Measurements from ENCODE around the gene TSACC.

Gene TSACC

DNA sequence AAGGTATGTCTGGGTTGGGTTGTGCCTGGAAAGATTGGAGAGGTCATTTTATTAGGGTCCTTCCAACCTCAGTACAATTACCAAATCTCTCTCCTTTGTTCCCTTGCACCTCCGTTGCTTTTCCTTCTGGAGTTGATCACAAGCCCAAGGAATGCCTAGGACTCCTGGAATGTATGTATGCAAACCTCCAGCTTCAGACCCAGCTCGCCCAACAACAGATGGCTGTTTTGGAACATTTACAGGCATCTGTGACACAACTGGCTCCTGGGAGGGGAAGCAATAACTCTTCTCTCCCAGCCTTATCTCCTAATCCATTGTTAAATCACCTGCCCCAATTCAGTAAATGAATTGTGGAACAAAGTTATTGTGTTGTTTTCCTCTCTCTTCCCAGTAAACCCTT is 8.3 kb downstream of the TSACC start:
- TF ChIP-seq TAF1 (IDR thresholded peaks at IDR 0.05; ENCODE audit: borderline replicate concordance, insufficient read depth, low read length) = no peak
- no peak for TF ChIP-seq POLR2AphosphoS5 (IDR thresholded peaks at IDR 0.05; ENCODE audit: low read depth, low read length)
- TF ChIP-seq FOXP2 (optimal IDR thresholded peaks at IDR 0.05; ENCODE audit: borderline replicate concordance, extremely low read depth, extremely low read length, insufficient read depth) = no peak
- no peak for TF ChIP-seq SIN3A (IDR thresholded peaks at IDR 0.05; ENCODE audit: borderline replicate concordance, insufficient read depth, low read length)
- TF ChIP-seq, protein P1, sequence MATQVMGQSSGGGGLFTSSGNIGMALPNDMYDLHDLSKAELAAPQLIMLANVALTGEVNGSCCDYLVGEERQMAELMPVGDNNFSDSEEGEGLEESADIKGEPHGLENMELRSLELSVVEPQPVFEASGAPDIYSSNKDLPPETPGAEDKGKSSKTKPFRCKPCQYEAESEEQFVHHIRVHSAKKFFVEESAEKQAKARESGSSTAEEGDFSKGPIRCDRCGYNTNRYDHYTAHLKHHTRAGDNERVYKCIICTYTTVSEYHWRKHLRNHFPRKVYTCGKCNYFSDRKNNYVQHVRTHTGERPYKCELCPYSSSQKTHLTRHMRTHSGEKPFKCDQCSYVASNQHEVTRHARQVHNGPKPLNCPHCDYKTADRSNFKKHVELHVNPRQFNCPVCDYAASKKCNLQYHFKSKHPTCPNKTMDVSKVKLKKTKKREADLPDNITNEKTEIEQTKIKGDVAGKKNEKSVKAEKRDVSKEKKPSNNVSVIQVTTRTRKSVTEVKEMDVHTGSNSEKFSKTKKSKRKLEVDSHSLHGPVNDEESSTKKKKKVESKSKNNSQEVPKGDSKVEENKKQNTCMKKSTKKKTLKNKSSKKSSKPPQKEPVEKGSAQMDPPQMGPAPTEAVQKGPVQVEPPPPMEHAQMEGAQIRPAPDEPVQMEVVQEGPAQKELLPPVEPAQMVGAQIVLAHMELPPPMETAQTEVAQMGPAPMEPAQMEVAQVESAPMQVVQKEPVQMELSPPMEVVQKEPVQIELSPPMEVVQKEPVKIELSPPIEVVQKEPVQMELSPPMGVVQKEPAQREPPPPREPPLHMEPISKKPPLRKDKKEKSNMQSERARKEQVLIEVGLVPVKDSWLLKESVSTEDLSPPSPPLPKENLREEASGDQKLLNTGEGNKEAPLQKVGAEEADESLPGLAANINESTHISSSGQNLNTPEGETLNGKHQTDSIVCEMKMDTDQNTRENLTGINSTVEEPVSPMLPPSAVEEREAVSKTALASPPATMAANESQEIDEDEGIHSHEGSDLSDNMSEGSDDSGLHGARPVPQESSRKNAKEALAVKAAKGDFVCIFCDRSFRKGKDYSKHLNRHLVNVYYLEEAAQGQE (IDR thresholded peaks at IDR 0.05; ENCODE audit: insufficient read depth in 1 of 2, low read depth in 2 of 2, low read length in 2 of 2) = no peak

DNA sequence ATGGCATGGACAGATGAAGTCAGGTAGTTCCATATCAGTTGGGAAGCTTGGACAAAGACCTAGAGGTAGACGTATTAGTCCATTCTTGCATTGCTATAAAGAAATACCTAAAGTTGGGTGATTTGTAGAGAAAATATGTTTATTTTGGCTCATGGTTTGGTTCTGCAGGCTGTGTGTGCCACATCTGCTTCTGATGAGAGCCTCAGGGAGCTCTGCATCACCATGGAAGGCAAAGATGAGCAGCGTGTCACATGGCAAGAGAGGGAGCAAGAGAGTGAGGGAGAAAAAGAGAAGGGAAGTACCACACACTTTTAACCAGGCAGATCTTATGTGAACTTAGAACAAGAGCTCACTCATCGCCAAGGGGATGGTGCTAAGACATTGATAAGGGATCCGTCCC is 9.0 kb downstream of the TSACC start:
- no peak for TF ChIP-seq FOXP2 (optimal IDR thresholded peaks at IDR 0.05; ENCODE audit: borderline replicate concordance, extremely low read depth, extremely low read length, insufficient read depth)

- TF ChIP-seq POLR2AphosphoS5 (IDR thresholded peaks at IDR 0.05; ENCODE audit: low read depth, low read length) (no peak), TAF1 (IDR thresholded peaks at IDR 0.05; ENCODE audit: borderline replicate concordance, insufficient read depth, low read length) (no peak), SIN3A (IDR thresholded peaks at IDR 0.05; ENCODE audit: borderline replicate concordance, insufficient read depth, low read length) (no peak), FOXP2 (optimal IDR thresholded peaks at IDR 0.05; ENCODE audit: borderline replicate concordance, extremely low read depth, extremely low read length, insufficient read depth) (no peak)
- TF ChIP-seq, protein P1 (IDR thresholded peaks at IDR 0.05; ENCODE audit: insufficient read depth in 1 of 2, low read depth in 2 of 2, low read length in 2 of 2) = no peak
Observed at GRCh38 chr1:156356262-156356874, 18.0 kb downstream of the TSACC start.

DNA sequence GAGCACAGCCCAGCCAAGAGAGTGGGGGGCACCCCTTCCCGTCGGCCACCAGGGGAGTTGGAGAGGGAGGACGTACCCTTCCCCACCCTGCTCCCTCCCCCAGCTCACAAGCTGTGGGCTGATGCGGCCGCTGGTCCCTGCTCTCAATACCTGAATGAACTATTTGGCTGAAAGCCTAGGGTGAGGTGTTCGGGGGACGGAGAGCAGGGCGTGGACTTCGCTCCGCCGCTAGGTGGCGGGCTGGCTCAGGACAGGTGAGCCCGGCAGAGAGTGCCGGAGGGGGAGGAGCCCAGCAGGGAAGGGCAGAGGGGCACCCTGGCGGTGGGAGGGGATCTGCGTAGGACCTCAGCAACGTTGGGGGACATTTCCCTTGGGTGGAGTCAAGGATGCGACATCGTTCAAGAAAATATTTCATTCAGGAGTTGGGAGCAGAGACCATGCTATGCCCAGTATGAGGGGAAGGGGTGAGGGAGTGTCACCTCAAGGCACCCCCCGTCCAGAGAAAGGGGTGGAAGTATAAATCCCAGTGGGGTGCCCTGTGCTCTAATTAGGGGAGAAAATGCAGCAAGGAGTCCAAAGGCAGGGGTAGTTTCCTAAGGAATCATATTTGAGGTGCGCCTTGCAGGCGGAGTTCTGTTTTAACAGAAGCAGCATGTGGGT is 18.7 kb downstream of the TSACC start:
- TF ChIP-seq POLR2AphosphoS5 (IDR thresholded peaks at IDR 0.05; ENCODE audit: low read depth, low read length) = no peak
- peak; percentile 20 for TF ChIP-seq FOXP2 (optimal IDR thresholded peaks at IDR 0.05; ENCODE audit: borderline replicate concordance, extremely low read depth, extremely low read length, insufficient read depth)
- TF ChIP-seq TAF1 (IDR thresholded peaks at IDR 0.05; ENCODE audit: borderline replicate concordance, insufficient read depth, low read length) = no peak
- TF ChIP-seq, protein P1 (IDR thresholded peaks at IDR 0.05; ENCODE audit: insufficient read depth in 1 of 2, low read depth in 2 of 2, low read length in 2 of 2) = no peak

DNA sequence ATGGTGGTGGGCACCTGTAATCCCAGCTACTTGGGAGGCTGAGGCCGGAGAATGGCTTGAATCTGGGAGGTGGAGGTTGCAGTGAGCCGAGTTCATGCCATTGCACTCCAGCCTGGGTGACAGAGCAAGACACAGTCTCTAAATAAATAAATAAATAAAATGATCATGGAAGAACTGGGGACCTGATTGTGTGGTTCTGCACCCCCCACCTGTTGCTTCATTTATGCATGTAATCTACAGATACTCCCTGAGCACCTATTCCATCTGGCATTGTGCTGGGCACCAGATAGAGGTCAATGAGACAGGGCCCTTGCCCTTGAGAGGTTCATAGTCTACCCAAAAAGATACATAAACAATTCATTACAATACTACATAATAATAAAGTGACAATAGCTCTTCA is 19.7 kb downstream of the TSACC start:
- TF ChIP-seq TAF1 (IDR thresholded peaks at IDR 0.05; ENCODE audit: borderline replicate concordance, insufficient read depth, low read length) (no peak), SIN3A (IDR thresholded peaks at IDR 0.05; ENCODE audit: borderline replicate concordance, insufficient read depth, low read length) (no peak), POLR2AphosphoS5 (IDR thresholded peaks at IDR 0.05; ENCODE audit: low read depth, low read length) (no peak), FOXP2 (optimal IDR thresholded peaks at IDR 0.05; ENCODE audit: borderline replicate concordance, extremely low read depth, extremely low read length, insufficient read depth) (no peak)
- TF ChIP-seq, protein P1 (IDR thresholded peaks at IDR 0.05; ENCODE audit: insufficient read depth in 1 of 2, low read depth in 2 of 2, low read length in 2 of 2) = no peak

Measured in PFSK-1 (cell line).